Right ventricle myocardium superior (tissue), 1 donor: ENCODE data around the gene QSOX2. TPM values are rescaled to one million over a fixed set of nuclear protein-coding genes. Genes with fewer than 3 reads are reported as not detected.

Source experiments
- ATAC-seq: fragments of 200-7000 bp; cut with Tn5 transposase; one replicate; pipeline ENCODE4 v1.9.1; 2020; ENCODE audit warnings: mild to moderate bottlenecking; ENCODE audit not compliant: poor library complexity
- DNase-seq: peaks from one replicate; pipeline ENCODE4 v3.0.0-alpha.2; 2020
- intact Hi-C: fragments of 100-400 bp; cut with DNase I; formaldehyde crosslinking; loops from one replicate; pipeline ENCODE4 v1.11.2; 2022
- total RNA-seq: library from RNA; stranded (reverse); fragmentation: NEBNext Ultra II Directional; extraction: Animal tissue kit (Norgen Biotek cat#: 25700); gene quantifications from one replicate; pipeline ENCODE4 v1.2.1, GENCODE V29; 2021
- donor health status: DM: no; HTN: yes; CAD: no; lungs with severe emphysema.

QSOX2 gene
- total RNA-seq, 1 donor from 2014 or later = 7.7 TPM

- DNase-seq (no peak), ATAC-seq (no peak)
- intact Hi-C loops = no loop called here
Observed at GRCh38 chr9:136189394-136190236, 56.0 kb downstream of the QSOX2 start.

- no peak for ATAC-seq
- intact Hi-C loops = no loop called here
- DNase-seq = no peak
Observed at GRCh38 chr9:136187683-136188586, 57.7 kb downstream of the QSOX2 start.

DNA sequence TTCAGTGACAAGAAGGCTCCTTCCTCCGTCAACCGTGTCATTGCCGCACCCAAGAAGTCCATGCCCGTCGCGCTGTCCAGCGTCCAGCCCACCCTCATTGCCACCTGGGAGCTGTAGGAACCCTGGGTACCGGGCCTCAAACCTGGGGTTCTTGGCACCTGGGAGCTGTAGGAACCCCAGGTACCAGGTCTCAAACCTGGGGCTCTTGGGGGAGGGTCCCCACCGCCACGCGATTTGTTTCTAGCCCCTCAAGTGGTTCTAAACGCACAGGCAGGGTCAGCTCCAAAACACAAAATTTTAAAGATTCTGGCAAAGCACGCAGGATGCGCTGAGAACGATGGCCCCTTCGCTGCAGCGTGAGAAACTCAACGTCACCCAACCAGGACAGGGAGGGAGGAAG lies 58.4 kb downstream of the QSOX2 start:
- no peak for ATAC-seq
- intact Hi-C loops = no loop called here
- no peak for DNase-seq

- intact Hi-C loops = no loop called here
- DNase-seq = no peak
- ATAC-seq = no peak
Observed at GRCh38 chr9:136186386-136186785, 59.2 kb downstream of the QSOX2 start.

DNA sequence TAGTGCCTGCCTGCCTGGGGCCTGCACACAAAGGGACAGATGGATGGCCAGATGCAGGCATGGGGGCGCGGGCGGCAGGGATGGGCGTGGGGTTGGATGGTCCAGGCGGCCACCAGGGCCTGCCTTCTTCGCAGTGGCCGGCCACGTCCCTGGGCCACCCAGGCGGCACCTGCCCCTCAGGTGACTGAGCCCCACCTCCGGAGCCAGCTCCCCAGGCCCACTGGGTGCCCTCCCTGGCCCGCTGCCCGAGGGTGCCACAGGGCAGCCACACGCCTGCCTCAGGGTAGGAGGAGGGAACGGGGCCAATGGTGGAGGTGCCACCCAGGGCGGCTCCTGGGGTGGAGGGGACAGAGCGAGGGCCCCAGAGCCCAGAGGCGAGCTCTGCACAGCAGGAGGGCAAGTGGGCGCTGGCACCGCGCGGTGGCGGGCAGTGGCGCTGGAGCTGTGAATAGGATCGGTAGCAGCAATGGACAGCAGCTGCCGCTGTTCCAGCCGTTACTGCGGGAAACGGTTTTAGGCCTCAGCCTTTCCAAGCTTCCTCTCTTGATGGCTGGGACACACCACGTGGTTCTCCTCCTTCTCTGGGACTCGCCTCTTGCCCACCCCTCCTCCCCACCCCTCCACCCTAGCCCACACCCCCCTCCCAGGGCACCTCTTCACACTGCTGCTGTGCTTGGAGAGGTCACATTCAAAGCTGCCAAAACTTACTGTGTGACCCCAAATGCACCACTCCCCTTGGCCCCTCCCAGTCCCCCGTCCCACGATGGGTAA lies 59.8 kb downstream of the QSOX2 start:
- intact Hi-C loops = no loop called here
- ATAC-seq (no peak), DNase-seq (no peak)

DNA sequence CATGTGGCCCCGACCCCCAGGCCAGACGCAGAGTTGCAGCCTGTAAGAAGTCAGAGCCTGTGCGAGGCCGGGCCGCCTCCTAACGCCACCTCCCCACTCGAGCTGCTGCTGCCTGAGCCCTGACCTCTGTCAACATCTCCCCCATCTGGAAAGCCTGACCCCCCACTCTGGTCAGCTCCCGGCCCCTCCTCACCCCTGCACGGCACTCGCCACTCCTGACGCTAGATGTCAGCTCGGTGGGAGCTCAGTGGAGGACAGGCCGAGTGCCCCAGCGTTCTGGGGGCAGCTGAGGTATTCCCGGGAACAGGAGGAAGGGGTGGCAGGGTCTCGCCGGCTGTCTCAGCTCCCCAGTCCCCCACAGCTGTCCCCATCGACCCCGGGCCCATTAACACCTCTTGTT lies 60.5 kb downstream of the QSOX2 start:
- intact Hi-C loops = no loop called here
- ATAC-seq (no peak), DNase-seq (no peak)

- intact Hi-C loops = no loop called here
- no peak for ATAC-seq
- no peak for DNase-seq
Observed at GRCh38 chr9:136182850-136183422, 62.7 kb downstream of the QSOX2 start.

DNA sequence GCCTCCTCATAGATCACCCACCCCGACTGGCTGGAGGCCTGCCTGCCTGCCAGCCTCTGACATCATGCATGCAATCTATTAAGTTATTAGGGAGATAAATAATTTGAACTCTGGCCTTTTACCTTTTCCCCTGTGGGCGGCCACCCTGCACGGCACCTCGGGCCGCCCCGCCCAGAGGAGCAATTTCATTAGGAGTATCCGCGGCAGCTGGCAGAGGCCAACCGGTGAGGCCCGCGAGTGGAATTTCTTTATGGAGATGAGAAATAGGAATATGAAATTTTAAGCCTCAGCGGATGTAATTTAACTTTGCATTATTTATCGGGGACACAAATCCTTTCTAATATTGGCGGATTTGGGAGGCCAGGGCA lies 63.2 kb downstream of the QSOX2 start:
- intact Hi-C loops = no loop called here
- DNase-seq (no peak), ATAC-seq (no peak)

GRCh38 chr9:136181784-136182419 lies 63.7 kb downstream of the QSOX2 start:
- intact Hi-C loops = no loop called here
- DNase-seq (no peak), ATAC-seq (no peak)

DNA sequence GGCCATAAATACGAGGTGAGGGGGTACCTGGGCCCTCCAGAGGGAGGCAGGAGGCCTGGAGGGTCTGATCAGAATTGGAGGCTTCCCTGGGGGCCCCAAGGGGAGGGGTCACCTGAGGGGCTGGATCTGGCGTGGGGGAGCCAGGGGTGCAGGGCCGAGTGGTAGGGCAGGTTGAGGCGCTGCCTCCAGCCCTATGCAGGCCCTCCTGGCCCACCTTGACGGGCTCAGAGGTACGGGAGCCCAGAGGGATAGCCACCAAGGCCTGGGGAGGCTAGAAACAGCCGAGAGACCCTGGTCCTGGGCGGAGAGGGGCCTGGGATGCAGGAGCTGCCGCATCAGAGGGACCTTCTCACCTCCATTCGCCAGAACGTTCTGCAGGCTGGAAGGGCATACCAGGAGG lies 65.0 kb downstream of the QSOX2 start:
- intact Hi-C loops = no loop called here
- ATAC-seq (no peak), DNase-seq (no peak)

DNA sequence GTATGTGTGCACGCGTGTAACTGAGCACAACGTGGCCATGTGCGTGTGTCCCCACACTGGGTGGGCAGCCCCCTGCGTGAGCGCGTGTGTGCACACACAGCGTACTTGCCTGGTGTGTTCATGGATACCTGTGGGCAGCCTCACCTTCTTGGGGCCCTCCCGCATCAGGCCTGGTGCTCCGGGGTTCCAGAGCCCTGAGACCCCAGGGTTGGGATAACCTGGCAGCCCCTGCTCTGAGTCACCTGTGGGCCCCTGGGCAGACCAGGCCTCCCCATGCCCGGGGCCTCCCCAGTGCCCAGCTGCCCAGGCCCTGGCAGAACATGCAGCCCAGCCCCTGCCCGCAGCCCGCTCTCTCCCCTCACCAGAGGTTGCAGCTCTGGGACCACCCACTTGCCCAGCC lies 65.9 kb downstream of the QSOX2 start:
- no peak for DNase-seq
- intact Hi-C loops = no loop called here
- ATAC-seq = no peak

GRCh38 chr9:136179101-136179616 lies 66.5 kb downstream of the QSOX2 start:
- intact Hi-C loops = no loop called here
- DNase-seq (no peak), ATAC-seq (no peak)

- ATAC-seq = no peak
- no peak for DNase-seq
- intact Hi-C loops = no loop called here
Observed at GRCh38 chr9:136178773-136179075, 66.9 kb downstream of the QSOX2 start.

DNA sequence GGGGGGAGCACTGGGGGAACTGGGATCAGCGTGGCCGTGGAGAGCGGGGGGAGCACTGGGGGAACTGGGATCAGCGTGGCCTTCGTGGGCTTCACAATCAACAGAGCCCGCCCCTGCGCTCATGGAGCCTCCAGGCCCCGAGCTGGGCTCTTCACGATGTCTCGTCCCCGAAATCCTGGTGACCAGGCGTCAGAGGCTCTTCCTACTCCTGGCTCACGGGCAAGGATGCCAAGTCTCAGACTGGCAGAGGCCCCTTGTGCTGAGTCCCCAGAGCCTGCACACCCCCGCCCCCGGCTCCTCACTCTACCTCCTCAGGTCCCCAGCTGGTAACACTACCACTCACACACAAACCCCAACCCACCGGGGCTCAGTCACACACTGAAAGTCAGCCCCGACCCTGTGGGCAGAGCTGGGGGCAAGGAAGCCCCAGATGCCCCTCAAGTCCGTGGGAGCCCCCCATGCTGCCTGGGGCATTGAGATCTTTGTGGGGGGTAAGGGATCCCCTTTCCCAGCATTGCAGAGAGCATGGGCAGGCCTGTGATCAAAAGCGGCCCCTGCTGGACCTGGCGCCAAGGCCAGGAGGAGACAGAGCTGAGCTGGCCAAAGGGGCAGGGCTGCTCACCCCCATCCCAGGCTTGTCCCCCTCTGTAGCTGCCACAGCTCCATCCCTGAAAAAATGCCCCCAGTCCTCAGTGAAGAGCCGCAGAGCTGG lies 67.4 kb downstream of the QSOX2 start:
- intact Hi-C loops = no loop called here
- no peak for ATAC-seq
- no peak for DNase-seq

GRCh38 chr9:136177224-136177623 lies 68.4 kb downstream of the QSOX2 start:
- DNase-seq = no peak
- no peak for ATAC-seq
- intact Hi-C loops = no loop called here

- intact Hi-C loops = no loop called here
- no peak for DNase-seq
- ATAC-seq = no peak
Observed at GRCh38 chr9:136175616-136176197, 69.9 kb downstream of the QSOX2 start.

DNA sequence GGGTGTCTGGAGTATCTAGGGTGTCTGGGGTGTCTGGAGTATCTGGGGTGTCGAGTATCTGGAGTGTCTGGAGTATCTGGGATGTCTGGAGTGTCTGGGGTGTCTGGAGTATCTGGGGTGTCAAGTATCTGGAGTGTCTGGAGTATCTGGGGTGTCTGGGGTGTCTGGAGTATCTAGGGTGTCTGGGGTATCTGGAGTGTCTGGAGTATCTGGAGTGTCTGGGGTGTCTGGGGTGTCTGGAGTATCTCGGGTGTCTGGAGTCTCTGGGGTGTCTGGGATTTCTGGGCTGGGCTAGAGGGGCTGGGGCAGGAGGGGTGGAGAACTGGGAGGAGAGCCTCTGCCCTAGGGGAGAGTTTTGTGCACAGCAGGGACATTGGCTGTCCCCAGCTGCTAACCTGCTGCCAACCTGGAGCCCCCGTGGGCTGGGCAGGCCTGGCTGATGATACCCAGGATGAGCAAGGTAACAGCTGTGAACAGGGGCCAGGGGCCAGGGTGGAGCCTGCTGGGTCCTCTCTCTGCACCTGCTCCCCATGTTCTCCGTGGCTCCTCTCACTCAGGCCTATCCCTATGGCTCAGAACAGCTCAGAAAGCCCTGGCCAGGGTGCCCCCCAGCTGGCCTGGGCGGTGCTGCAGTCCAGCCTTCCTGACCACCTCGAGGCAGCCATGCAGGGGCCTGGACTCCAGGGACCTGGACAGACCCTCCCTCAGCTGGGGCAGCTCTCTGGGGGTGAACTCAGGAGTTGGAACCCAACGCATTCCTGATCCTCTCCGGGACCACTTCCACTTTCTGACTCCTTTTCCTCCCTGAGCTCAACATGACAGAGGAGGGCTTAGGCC lies 70.6 kb downstream of the QSOX2 start:
- DNase-seq (peak; percentile 36), ATAC-seq (no peak)
- intact Hi-C loops = no loop called here
